Muscle of back (tissue), 11 donors: ENCODE measurements around the gene MYORG. TPM values are rescaled to one million over a fixed set of nuclear protein-coding genes. Genes with fewer than 3 reads are reported as not detected.

Source experiments
- DNase-seq, 3 donors: peaks; one replicate each; pipeline versions ENCODE4 v3.0.0 to v3.0.0-alpha.2; 2013
- polyA plus RNA-seq, 10 donors: library from polyadenylated mRNA; unstranded; fragments of 120-200 nt; gene quantifications; one replicate each; pipeline ENCODE4 v1.2.1, GENCODE V29; 2013; ENCODE audit not compliant: insufficient read length in 10 of 10

Gene MYORG
- polyA plus RNA-seq, 10 donors, result 11.3 to 18.9 (median 16.8) TPM

DNA sequence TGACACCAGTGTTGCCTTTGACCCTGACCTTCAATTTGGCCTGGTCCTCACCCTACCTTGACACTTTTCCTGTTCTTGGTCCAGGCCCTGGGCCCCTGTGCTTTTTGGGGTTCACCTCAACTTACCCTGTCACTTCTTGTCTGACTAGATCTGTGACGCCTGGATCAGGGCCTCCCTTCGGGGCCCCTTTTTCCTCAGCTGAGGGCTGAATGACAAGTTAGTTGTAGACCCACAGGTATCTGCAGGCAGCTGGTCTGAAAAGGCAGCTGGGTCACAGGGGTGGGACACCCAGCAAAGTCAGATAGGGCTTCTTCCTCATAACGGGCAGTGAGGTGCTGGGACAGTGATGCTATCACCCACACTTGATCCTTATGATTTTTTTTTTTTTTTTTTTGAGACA, 10.0 kb upstream of the MYORG start:
- DNase-seq, result no peak

DNA sequence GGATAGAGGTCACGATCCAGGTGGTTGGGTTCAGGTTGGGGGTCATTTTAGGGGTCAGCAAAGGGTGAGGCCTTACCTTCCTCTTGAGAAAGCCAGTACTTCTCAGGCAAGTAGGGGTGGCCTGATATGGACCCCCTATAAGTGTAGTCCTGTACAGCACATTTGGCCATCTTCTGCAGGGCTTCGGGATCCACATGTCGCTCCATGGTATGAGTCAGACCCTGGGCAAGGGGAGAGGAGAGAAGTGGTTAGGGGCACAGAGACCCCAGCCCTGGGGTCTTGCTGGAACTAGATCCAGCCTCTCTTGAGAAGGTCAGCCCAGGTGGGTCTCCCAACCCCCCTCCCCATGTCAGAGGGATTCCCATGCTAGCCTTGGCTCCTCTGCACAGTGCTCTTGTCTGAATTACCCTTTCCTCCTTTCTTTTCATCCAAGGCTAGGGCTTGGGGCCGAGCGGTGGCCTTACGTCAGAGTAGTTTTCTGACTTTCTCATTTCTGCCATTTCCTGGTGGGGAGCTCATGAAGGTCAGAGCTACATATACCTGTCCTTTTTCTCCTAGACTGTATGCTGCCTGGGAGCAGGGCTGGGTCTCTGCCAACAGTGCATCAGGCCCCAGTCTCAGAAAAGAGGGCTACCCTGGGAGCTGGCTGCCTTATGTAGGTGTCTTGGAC, 9.0 kb upstream of the MYORG start:
- no peak for DNase-seq

DNA sequence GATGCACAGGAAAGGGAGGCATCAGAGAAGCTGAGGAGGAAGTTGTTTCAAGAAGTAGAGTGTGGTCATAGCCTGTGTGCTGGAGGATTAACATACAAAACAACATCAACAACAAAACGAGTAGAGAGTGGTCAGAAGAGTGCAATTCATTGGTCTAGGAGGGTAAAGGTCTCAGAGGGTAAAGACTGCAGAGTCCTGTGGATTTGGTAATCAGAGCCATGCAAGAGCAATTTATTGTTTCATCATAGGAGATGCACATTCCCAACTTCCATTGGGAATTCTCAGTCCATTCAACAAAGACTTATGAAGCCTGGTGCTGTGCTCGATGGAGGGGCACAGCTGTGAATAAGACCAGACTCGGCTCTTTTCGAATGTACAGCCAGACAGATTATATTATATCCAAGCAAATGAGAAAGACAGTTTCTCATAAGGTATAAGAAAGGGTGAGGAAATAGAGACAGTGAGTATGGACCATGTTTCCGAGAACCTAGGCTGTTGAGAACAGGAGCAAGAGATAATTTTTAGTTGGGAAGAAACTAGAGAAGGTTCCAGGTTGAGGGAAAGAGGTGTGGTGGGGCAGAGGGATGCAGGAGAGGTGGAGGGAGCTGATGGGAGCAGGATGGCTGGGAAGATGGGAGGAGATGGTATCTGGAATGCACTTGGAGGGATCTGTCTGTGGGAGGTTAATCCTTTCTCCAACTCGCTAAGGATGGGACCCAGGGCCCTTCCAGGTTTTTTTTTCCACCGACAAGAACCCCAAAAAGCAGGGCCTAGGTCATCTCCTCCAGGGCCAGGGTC, 7.9 kb upstream of the MYORG start:
- no peak for DNase-seq

GRCh38 chr9:34383904-34384303, 7.2 kb upstream of the MYORG start:
- no peak for DNase-seq

- no peak for DNase-seq
Measured at GRCh38 chr9:34382879-34383278, 6.2 kb upstream of the MYORG start.

- DNase-seq, result no peak
Measured at GRCh38 chr9:34382054-34382453, 5.4 kb upstream of the MYORG start.

GRCh38 chr9:34381323-34381722, 4.6 kb upstream of the MYORG start:
- no peak for DNase-seq

DNA sequence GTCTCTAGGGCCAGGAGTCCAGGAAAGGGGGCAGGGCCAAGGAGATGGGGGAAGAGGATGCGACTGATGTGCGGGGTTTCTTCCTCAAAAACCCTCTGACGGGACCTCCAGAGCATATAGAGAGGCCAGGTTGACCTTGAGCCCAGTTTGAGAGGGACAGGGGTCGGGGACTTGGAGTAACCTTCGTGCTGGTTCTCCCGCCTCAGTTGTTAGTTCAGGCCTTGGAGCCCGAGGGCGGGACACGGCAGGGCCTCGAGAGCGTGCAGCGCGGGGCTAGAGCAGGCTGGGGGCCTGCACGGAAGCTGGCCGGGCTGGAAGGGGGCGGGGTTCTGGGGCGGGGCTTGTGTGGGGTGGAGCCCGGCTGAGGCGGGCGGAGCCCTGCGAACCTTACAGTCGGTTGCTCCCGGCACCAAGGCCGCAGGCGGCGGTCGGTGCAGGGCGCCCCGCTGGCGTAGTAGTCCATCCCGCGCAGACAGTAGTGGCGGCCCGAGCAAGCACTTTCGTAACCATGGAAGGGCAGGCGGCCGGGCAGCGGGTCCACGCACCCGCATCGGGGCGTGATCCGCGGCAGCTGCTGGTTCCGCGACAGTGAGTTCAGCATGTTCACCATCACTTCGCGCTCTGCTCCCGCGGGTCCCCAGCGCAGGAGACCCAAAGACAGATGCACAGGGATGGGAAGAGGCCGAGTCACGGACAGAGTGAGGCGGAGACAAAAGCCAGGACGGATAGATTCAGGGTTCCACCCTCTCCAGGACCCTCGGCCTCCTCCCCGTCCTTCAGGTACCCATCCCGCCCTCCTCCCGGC, 4.0 kb upstream of the MYORG start:
- peak; percentile 64 to 87 (median 71) for DNase-seq

- DNase-seq, result peak in 1 of 3 donors; percentile 64
Measured at GRCh38 chr9:34380034-34380510, 3.4 kb upstream of the MYORG start.

- DNase-seq, result peak; percentile 75 to 94 (median 88)
Measured at GRCh38 chr9:34379334-34380033, 2.8 kb upstream of the MYORG start.

DNA sequence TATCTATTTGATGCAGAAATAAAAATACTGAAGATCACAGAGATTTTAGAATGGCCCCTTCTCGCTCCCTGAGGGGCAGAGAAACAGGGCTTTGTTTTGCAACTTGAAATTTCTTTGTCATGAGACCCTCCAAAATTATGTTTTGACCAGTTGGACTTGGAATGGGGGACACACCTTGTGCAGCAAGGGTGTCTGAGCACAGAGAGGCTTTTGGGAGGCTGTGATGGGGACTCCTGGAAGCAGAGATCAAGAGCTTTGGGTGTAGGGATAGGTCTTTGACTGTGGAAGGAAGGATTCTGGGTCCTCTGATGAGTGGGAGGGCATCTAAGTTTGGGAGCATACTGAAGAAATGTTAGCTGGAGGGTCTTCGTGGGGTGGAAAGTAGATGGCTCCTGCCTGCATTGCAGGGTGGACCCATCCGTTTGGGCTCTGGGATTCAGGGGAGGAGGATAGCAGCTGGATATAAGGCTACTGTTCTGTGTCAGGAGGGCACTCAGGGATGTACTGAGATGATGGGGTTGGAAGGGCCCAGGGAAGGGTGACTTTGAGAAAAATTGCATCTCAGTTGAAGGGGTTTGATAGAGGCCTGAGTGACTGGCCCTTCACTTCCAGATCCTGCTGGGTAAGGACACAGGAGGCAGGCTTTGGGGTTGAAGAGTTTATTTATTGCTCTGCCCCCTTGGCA, 1.8 kb upstream of the MYORG start:
- DNase-seq, result no peak

DNA sequence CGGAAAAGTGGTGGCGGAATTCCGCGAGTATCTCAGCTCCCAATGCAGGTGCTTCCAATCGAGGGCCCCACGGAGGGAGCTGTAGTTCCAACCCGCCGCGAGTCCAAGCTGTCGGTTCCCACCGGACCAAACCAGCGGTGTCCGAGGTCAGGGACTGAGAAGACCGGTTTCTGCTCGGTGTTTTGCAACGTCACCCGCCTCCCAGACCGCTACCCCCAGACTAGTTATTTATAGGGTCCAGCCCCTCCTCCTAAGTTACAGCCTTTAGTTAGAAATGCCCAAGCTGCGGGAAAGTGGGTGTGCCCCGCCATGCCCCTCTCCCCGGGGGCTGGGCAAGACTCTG, 677 bp upstream of the MYORG start:
- no peak for DNase-seq

DNA sequence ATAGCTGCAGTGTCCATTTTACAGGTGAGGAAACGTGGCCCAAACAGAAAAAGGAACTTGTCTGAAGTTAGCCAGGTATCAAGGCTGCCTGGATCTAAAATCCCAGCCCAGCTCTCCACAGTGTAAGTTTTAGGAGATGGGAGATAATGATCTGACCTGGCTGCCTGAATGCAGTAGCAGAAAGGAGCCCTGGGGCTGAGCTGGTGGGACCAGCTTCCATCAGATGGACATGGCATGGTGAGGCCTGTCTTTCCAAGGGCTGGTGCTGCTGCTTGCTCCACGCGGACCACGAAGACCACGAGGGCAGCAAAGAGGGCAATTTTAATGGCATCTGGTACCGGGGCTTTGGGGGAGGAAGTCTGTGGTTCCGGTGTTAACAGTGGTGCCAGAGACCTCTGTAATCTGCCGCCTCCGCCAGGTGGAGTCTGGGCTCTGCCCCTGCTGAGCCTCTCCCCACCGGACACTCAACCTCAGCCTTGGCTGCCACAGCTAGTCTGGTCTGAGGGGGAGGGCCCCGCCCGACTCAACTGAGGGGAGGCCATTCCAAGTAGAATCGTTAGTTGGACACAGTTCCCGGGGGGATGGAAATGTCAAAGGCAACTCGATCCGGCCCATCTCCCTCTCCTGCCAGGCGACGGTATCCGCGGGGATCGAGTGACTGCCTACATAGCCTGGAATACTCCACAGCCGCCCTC, 650 bp downstream of the MYORG start:
- DNase-seq, result peak in 2 of 3 donors; percentile 44 to 61

GRCh38 chr9:34374905-34375552, 1.7 kb downstream of the MYORG start:
- no peak for DNase-seq

DNA sequence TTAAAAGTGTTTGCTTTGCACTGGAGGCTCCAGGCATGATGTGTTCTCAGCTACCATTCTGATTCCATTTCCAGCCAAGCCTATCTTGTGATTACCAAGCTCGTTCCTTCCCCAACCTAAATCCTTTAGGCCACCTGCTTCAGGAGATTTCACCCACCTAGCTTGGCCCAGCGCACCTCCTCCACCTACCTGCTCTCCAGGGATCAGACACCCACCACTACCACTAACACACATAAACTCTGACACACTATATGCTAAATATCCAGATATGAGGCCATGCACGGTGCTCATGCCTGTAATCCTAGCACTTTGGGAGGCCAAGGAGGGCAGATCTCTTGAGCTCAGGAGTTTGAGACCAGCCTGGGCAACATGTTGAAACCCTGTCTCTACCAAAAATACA, 2.4 kb downstream of the MYORG start:
- no peak for DNase-seq

DNA sequence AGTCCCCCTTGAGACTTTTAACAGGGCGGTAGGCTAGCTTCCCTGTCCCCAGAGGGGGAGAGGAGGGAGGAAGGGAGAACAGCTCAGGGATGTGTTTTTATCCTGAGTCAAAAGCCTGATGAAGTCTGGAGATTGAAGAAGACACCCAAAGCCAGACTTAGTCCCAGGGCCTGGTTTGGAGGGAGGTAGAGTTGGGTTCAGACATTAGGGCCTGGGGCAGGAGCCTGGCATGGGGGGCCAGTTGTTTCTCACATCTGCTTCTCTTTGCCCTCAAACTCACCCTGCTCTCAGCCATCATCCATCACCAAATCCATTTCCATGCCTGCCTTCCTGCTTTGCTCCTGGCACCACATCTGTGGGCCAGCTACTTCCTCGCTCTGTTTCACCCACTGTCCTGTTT, 2.9 kb downstream of the MYORG start:
- no peak for DNase-seq

DNA sequence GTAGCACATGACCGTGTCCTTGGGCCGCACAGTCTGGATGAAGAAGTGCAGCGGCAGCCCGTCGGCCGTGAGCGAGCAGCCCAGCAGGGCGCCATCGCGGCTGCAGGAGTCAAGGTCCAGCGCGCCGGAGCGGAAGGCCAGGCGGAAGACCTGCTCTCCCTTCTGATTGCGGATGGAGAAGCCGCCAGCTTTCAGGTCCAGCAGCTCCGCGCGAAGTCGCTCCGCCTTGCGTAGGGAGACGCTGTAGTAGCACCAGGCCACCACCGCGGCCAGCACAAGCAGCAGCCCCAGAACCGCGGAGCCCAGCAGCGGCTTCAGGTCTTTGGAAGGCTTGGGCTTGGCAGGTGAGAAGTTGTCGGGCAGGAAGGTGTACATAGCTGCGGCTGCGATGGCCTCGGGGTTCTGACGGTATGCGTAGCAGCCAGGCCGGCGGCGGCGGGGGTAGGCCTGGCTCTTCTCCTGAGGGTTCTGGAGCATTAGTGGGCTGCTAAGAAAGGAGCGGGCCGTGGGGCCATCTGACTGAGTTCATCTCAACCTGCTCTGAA, 4.2 kb downstream of the MYORG start:
- DNase-seq, result peak in 1 of 3 donors; percentile 33

DNA sequence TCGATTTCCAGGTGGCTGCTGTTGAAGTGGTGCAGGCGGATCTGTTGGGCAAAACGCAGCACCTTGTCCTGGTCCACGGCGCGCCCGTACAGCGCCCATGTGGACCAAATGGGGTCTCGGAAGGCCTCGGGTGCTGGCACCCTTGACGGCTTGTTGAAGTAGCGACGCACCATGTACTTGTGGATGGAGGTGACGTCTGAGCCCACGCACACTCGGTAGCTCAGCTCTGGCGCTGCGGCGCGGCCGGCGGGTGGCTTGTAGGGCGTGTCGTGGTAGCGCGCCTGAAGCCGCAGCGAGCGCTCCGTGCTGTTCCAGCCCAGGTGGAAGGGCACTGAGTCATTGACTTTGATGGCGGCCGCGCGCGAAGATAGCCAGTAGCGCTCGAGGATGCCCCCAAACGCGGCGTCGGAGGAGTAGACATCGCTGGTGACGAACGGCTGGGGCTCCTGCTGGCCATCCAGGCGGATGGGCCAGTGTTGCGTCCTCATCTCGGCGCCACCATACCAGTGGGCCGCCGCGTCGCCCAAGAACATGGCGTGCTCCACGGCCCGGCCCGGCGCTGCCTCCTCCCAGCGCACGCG, 4.7 kb downstream of the MYORG start:
- DNase-seq, result no peak
